Tibial artery (tissue), 4 donors: ENCODE data around the gene SLC25A13.

ENCODE experiments used
- DNase-seq, 2 donors: peaks; one replicate each; pipeline ENCODE4 v3.0.0-alpha.2; 2019
- H3K27ac ChIP-seq, 2 donors: fragments of 200-600 bp; sonication (generic) in 1 of 2; 1 replicate in 1 of 2; 2 replicates in 1 of 2; pipeline ENCODE4 v1.5.1; 2018 to 2019; ENCODE audit warnings: mild to moderate bottlenecking in 1 of 2
- H3K27me3 ChIP-seq, 2 donors: fragments of 200-600 bp; sonication (generic) in 1 of 2; one replicate each; pipeline versions ENCODE4 v1.5.1 to v1.6.0; 2016 to 2019
- H3K36me3 ChIP-seq, 3 donors: fragments of 200-600 bp; sonication (generic) in 2 of 3; one replicate each; pipeline ENCODE4 v1.5.1; 2016 to 2019; ENCODE audit warnings: mild to moderate bottlenecking in 2 of 3
- H3K4me1 ChIP-seq, 4 donors: fragments of 200-600 bp; sonication (generic) in 2 of 4; 1 replicate in 3 of 4; 2 replicates in 1 of 4; pipeline ENCODE4 v1.5.1; 2016 to 2019
- H3K4me3 ChIP-seq, 2 donors: fragments of 200-600 bp; sonication (generic) in 1 of 2; 1 replicate in 1 of 2; 2 replicates in 1 of 2; pipeline ENCODE4 v1.5.1; 2018 to 2019; ENCODE audit warnings: mild to moderate bottlenecking in 2 of 2
- H3K9me3 ChIP-seq, 3 donors: fragments of 200-600 bp; sonication (generic) in 1 of 3; one replicate each; pipeline ENCODE4 v1.5.1; 2016 to 2019
- CTCF ChIP-seq, 2 experiments: fragments of 200-600 bp in 1 of 2; fragments of 450-650 bp in 1 of 2; IDR thresholded peaks; one replicate each; pipeline ENCODE4 v1.5.1; 2017 to 2019; ENCODE audit warnings: antibody characterized with exemption in 2 of 2, mild to moderate bottlenecking in 1 of 2, moderate library complexity in 1 of 2
- intact Hi-C: fragments of 100-400 bp; cut with DNase I; formaldehyde crosslinking; loops from one replicate; pipeline ENCODE4 v1.15.0; 2023; ENCODE audit warnings: low total_unique reads

SLC25A13 gene

DNA sequence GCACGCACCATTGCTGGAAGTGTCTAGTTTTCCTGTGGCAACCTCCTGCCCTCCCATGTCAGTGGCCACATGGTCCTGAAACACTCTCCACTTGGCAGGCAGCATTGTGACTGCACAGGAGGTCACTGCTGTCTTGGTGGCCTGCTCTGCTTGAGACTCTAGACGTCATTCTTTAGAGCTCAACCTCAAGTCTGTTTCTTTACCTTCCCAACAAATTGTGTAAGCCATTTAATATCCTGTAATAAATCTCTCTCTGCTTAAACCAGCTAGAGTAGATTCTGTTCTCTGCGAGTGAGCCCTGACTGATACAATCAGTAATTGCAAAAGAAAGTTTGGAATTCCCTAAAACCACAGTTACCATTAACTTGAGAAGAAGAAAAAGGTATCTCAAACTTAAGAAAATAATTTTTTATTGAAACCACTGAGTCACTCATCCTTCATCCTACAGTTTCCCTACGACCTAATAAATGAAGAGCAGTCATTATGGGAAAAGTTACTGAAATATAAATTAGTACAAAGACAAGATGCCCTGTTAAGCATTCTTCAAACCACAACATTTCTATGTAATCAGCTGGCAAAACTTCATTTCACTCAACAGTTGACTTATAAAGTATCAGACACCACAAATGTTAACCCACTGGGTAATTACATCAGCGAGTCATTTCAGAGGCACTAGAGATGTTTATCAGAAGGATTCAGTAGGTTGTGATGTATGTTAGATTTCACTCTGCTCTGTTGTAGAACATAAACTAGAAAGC is 18.0 kb downstream of the SLC25A13 start:
- TF ChIP-seq CTCF (IDR thresholded peaks at IDR 0.05) = no peak
- intact Hi-C loops = no loop called here
- H3K4me3 ChIP-seq = no peak overlapping the region
- peaks cover 0 to 29% (median 7%) of the 10 kb centered on the region in 4 donors for H3K4me1 ChIP-seq
- no peaks in the 10 kb centered on the region for H3K36me3 ChIP-seq
- H3K27ac ChIP-seq = no peak overlapping the region
- no peak for DNase-seq
- H3K27me3 ChIP-seq = no peaks in the 10 kb centered on the region
- no peaks in the 10 kb centered on the region for H3K9me3 ChIP-seq

DNA sequence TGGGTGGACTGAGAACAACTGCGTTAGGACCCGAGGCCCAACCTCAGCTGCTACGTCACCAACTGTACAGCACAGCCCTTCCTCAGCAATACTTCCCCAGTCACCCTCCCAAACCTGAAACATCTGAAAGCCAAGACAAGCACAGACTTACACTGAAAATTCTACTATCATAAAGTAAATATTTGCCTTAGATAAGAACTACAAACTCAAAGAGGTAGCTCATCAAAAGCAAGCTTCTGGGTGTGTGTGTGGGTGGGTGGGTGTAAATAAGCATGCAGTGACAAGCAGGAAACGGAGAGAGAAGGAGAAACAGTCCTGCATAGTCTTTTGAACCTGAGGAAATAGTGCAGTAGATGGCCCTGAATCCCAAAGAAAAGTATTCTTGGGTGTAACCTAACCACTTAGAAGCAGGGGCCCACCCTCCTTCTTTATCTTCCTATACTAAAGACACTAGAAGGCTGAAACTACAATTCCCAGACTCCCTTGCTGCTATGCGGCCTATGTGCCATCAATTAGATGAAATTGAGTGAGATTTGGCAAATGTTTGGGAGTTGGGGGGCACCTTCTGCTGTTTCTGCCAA is 18.7 kb downstream of the SLC25A13 start:
- Histone ChIP-seq H3K27ac (no peak overlapping the region), H3K4me1 (peaks cover 0 to 32% (median 5%) of the 10 kb centered on the region in 4 donors)
- intact Hi-C loops = no loop called here

GRCh38 chr7:96300986-96301385 is 20.9 kb downstream of the SLC25A13 start:
- Histone ChIP-seq H3K27me3 (no peaks in the 10 kb centered on the region), H3K36me3 (peaks cover 0 to 5% (median under 1%) of the 10 kb centered on the region in 3 donors), H3K4me1 (peaks cover 0 to 42% (median 5%) of the 10 kb centered on the region in 4 donors), H3K4me3 (no peak overlapping the region), H3K27ac (no peak overlapping the region), H3K9me3 (no peaks in the 10 kb centered on the region)
- intact Hi-C loops = no loop called here
- no peak for DNase-seq
- no peak for TF ChIP-seq CTCF (IDR thresholded peaks at IDR 0.05)

More for the DNA sequence above, 18.7 kb downstream of the SLC25A13 start:
- TF ChIP-seq CTCF (IDR thresholded peaks at IDR 0.05) = no peak
- H3K9me3 ChIP-seq = no peaks in the 10 kb centered on the region
- no peaks in the 10 kb centered on the region for H3K27me3 ChIP-seq
- H3K36me3 ChIP-seq = no peaks in the 10 kb centered on the region
- H3K4me3 ChIP-seq = no peak overlapping the region
- no peak for DNase-seq

DNA sequence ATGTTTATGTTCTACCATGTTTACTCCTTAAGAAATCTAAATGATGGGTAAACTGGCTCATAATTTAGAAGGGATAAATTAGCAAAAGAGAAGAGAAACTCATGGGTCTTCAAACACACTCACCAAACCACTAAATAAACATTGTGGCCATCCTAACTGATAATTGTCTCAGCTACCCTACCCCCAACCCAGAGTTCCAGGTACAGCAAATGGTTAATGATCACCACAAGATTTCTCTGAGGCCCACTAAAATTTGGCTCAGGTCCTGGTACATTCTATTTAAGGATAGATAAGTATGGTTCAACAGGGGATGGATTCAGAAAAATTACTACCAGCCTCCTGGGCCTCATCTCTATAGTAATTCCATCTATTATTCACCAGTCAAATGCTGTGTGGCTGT is 21.4 kb downstream of the SLC25A13 start:
- H3K9me3 ChIP-seq = no peaks in the 10 kb centered on the region
- H3K36me3 ChIP-seq = peaks cover 0 to 6% (median 5%) of the 10 kb centered on the region in 3 donors
- H3K4me3 ChIP-seq = no peak overlapping the region
- intact Hi-C loops = no loop called here
- no peak for DNase-seq
- no peak for TF ChIP-seq CTCF (IDR thresholded peaks at IDR 0.05)
- peaks cover 0 to 42% (median 5%) of the 10 kb centered on the region in 4 donors for H3K4me1 ChIP-seq
- H3K27me3 ChIP-seq = no peaks in the 10 kb centered on the region
- H3K27ac ChIP-seq = no peak overlapping the region

- peaks cover 0 to 42% (median 5%) of the 10 kb centered on the region in 4 donors for H3K4me1 ChIP-seq
- TF ChIP-seq CTCF (IDR thresholded peaks at IDR 0.05) = no peak
- no peaks in the 10 kb centered on the region for H3K9me3 ChIP-seq
- intact Hi-C loops = no loop called here
- peaks cover 6 to 11% (median 7%) of the 10 kb centered on the region in 3 donors for H3K36me3 ChIP-seq
- no peak overlapping the region for H3K27ac ChIP-seq
- H3K27me3 ChIP-seq = no peaks in the 10 kb centered on the region
- no peak for DNase-seq
- H3K4me3 ChIP-seq = no peak overlapping the region
Measured at GRCh38 chr7:96299496-96299895, 22.4 kb downstream of the SLC25A13 start.
